TTC549 (cell line): ENCODE data around the gene SHOX.
"Not testable (repeated sequence)": the region's sequence is repeated elsewhere in the genome, so short reads cannot be mapped to it uniquely, and the experiment has no call there.

Experiments used
- FAIRE-seq: peaks from 2 replicates; lab custom pipeline; 2012; peaks lifted over from hg19 to GRCh38; lab: Jason Lieb, UNC

SHOX gene

GRCh38 chrX:630612-631496 is at the start of gene SHOX:
TSS of gene SHOX (plus strand) at chrX:630791. CDS start at chrX:630898, 107 bp downstream.
- FAIRE-seq = no peak

GRCh38 chrX:581066-581465 is 49.5 kb upstream of the SHOX start:
- FAIRE-seq = no peak

- FAIRE-seq = no peak
These were observed 48.8 kb upstream of the SHOX start for GRCh38 chrX:581720-582298.

- no peak for FAIRE-seq
These were observed 46.0 kb upstream of the SHOX start for GRCh38 chrX:584572-584971.

- FAIRE-seq = no peak
These were observed 45.3 kb upstream of the SHOX start for GRCh38 chrX:585115-585808.

- no peak for FAIRE-seq
These were observed 44.2 kb upstream of the SHOX start for GRCh38 chrX:586351-586750.

GRCh38 chrX:589261-589660 is 41.3 kb upstream of the SHOX start:
- FAIRE-seq = not testable (repeated sequence)

- no peak for FAIRE-seq
These were observed 39.7 kb upstream of the SHOX start for GRCh38 chrX:590693-591404.

- no peak for FAIRE-seq
These were observed 30.5 kb upstream of the SHOX start for GRCh38 chrX:599837-600715.

- not testable (repeated sequence) for FAIRE-seq
These were observed 27.6 kb upstream of the SHOX start for GRCh38 chrX:603029-603428.

GRCh38 chrX:604616-605015 is 26.0 kb upstream of the SHOX start:
- FAIRE-seq = not testable (repeated sequence)

GRCh38 chrX:608088-608487 is 22.5 kb upstream of the SHOX start:
- FAIRE-seq = not testable (repeated sequence)

GRCh38 chrX:614136-614535 is 16.5 kb upstream of the SHOX start:
- no peak for FAIRE-seq

- no peak for FAIRE-seq
These were observed 13.2 kb upstream of the SHOX start for GRCh38 chrX:617401-617800.

- FAIRE-seq = no peak
These were observed 12.7 kb upstream of the SHOX start for GRCh38 chrX:617891-618290.

GRCh38 chrX:618304-618703 is 12.3 kb upstream of the SHOX start:
- FAIRE-seq = not testable (repeated sequence)

GRCh38 chrX:618761-619450 is 11.7 kb upstream of the SHOX start:
- FAIRE-seq = no peak

- no peak for FAIRE-seq
These were observed 11.2 kb upstream of the SHOX start for GRCh38 chrX:619451-619811.

GRCh38 chrX:619812-620531 is 10.6 kb upstream of the SHOX start:
- FAIRE-seq = no peak
